ENCODE results near the gene TNFRSF12A.
A peak's percentile ranks its signal among the peaks of the same experiment; 100 is the strongest.

DNA sequence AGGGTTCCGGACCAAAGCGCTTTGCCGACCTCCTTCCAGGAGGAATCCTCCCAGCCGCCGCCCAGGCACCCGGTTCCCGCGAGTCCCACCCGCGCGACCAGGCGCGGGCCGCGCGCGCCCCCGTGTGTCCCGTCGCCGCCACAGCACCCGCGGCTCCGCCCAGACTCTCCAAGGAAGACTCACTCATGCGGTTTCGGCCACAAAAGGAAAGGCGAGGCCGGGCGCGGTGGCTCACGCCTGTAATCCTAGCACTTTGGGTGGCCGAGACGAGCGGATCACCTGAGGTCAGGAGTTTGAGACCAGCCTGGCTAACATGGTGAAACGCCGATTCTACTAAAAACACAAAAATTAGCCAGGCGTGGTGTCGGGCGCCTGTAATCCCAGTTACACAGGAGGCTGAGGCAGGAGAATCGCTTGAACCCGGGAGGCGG, 36.4 kb upstream of the TNFRSF12A start:
- TF ChIP-seq, protein P1, sequence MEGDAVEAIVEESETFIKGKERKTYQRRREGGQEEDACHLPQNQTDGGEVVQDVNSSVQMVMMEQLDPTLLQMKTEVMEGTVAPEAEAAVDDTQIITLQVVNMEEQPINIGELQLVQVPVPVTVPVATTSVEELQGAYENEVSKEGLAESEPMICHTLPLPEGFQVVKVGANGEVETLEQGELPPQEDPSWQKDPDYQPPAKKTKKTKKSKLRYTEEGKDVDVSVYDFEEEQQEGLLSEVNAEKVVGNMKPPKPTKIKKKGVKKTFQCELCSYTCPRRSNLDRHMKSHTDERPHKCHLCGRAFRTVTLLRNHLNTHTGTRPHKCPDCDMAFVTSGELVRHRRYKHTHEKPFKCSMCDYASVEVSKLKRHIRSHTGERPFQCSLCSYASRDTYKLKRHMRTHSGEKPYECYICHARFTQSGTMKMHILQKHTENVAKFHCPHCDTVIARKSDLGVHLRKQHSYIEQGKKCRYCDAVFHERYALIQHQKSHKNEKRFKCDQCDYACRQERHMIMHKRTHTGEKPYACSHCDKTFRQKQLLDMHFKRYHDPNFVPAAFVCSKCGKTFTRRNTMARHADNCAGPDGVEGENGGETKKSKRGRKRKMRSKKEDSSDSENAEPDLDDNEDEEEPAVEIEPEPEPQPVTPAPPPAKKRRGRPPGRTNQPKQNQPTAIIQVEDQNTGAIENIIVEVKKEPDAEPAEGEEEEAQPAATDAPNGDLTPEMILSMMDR (IDR thresholded peaks at IDR 0.05): peak; percentile 81 to 92 (median 92)
- no peak for TF ChIP-seq POLR2A (IDR thresholded peaks at IDR 0.05)

All from vagina (tissue), 2 donors.